Gastroesophageal sphincter (tissue), 3 donors: ENCODE data around the gene ADGRD1.

ENCODE experiments used
- POLR2A ChIP-seq, 2 donors: fragments of 450-650 bp; IDR thresholded peaks; one replicate each; pipeline ENCODE4 v1.6.1; 2017; ENCODE audit warnings: antibody characterized with exemption in 2 of 2, mild to moderate bottlenecking in 2 of 2, moderate library complexity in 1 of 2
- TF ChIP-seq, protein P1 (sequence below), 4 experiments: fragments of 200-600 bp in 2 of 4; fragments of 450-650 bp in 2 of 4; sonication (generic) in 1 of 4; IDR thresholded peaks; one replicate each; pipeline ENCODE4 v1.5.1; 2017 to 2019; ENCODE audit warnings: antibody characterized with exemption in 4 of 4, mild to moderate bottlenecking in 2 of 4, moderate library complexity in 2 of 4

DNA sequence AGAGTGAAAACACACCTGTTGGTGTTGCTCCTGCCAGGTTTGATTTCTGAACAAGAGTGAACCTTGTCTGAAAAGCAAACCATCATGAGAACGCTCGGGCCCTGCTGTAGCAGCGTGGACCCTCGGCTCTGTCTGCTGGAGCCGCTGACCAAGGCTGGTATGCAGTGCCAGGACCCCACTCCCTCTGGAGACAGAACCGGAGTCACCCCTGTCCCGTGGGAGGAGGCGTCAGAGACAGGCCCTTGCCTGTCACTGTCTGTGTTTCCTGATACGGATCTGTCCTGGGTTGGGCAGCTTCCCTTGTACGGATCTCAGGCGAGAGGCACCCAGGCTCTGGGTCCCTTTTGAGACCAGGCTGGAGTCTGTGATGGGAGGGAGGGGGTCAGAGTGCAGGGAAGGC, 111.6 kb downstream of the ADGRD1 start:
- TF ChIP-seq, protein P1, sequence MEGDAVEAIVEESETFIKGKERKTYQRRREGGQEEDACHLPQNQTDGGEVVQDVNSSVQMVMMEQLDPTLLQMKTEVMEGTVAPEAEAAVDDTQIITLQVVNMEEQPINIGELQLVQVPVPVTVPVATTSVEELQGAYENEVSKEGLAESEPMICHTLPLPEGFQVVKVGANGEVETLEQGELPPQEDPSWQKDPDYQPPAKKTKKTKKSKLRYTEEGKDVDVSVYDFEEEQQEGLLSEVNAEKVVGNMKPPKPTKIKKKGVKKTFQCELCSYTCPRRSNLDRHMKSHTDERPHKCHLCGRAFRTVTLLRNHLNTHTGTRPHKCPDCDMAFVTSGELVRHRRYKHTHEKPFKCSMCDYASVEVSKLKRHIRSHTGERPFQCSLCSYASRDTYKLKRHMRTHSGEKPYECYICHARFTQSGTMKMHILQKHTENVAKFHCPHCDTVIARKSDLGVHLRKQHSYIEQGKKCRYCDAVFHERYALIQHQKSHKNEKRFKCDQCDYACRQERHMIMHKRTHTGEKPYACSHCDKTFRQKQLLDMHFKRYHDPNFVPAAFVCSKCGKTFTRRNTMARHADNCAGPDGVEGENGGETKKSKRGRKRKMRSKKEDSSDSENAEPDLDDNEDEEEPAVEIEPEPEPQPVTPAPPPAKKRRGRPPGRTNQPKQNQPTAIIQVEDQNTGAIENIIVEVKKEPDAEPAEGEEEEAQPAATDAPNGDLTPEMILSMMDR (IDR thresholded peaks at IDR 0.05): no peak
- TF ChIP-seq POLR2A (IDR thresholded peaks at IDR 0.05): no peak
